B cell (primary cell): Measurements from ENCODE around the gene ABHD12B.

Source experiments
- CTCF ChIP-seq: fragments of 200-600 bp; IDR thresholded peaks from one replicate; pipeline ENCODE4 v1.8.0; 2022; ENCODE audit warnings: antibody characterized with exemption, mild to moderate bottlenecking
- EZH2 ChIP-seq: IDR thresholded peaks from 2 replicates; pipeline ENCODE4 v1.6.1; 2012; ENCODE audit warnings: borderline replicate concordance, low read depth, mild to moderate bottlenecking, moderate library complexity, low read length; ENCODE audit not compliant: insufficient read depth, poor library complexity, severe bottlenecking

GRCh38 chr14:50897658-50898175 lies 25.9 kb downstream of the ABHD12B start:
- TF ChIP-seq CTCF, result no peak
- no peak for TF ChIP-seq EZH2
